HG03064 (cell line): ENCODE data around the gene SSBP2.

ENCODE experiments used
- ATAC-seq: cut with Tn5 transposase; IDR thresholded peaks from one replicate; pipeline ENCODE4 v1.9.1; 2021; ENCODE audit warnings: low read depth; ENCODE audit not compliant: unreplicated experiment

Gene SSBP2

DNA sequence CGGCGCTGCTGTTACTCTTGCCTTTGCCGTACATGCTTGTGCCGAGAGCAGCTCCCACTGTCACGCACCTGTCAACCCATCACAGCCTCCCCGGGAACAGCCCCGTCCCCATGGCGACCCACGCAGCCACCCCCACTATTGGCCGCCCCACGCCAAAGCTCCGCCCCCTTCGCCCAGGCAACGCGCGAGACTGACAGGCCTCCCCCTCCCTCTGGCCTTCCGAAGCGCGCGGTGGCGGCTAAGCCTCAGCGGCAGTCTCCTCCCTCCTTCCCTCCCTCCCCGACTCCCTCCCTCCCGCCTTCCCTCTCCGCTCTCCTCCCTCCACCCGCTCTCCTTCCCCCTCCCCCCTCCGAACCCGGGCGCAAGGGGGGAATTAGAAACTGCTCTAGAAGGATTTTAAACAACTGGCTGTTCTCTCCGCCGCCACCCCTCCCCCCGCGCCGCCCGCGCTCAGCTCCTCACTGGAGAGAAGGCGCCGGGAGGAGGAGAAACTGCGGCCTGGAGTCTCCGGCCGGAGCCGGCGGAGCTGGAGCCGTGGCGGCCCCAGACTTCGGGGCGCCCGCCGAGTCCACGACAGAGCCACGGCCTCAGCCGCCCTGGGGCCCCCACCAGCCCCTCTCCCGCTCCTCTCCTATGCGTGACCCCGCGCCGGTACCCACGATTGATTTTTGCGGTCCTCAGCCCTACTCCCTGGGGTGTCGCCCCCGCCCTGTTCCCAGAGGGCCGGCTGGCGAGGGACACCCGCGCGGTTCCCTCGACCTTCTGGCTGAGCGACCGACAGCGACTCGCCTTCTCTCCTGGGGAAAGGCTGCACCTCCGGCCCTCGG lies at the start of gene SSBP2:
SSBP2 (minus strand) TSS at position 89 of the 827 bp plus-strand sequence; CDS start at position 34, 55 bp downstream.
- peak; percentile 62 for ATAC-seq

GRCh38 chr5:81795666-81796065 lies 44.8 kb upstream of the SSBP2 start:
- no peak for ATAC-seq

DNA sequence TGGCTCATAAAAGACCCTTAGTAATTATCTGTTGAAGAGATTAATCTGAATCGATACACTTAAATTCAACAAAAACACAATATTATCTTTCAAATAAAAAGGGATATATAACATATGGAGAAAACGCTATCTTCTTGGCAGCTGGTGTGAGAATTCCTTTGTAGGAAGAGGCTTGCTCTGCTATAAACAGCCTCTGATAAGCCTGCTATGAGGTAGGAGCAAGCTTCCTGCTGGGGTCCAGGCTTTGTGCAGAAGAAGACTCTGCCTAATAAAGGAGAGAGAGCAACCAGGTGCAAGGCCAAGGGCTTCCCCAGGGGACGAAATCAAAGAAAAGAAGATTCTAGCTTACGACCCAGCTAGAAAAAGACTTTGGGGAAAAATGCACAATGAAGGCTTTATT lies 43.3 kb upstream of the SSBP2 start:
- no peak for ATAC-seq

DNA sequence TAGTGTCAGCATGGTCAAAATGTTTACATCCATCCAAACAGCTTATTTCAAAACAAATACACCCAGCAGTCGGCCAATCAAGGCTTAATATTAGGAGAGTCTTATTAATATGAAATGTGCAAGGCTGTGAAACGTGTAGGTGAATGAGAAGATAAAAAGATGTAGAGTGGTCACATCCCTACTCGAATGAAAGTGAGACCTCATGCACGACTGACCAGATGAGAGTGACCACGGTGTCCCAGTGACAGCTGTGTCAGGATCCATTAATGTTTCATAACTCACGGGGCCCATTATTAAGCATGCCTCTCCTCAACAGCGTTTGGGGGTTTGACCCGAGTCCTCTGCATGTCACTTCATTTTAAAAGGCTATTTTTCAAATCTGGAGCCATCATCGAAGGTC lies 39.4 kb upstream of the SSBP2 start:
- no peak for ATAC-seq

- ATAC-seq, result no peak
These were observed 38.1 kb upstream of the SSBP2 start for GRCh38 chr5:81789033-81789432.

- ATAC-seq, result no peak
These were observed 37.4 kb upstream of the SSBP2 start for GRCh38 chr5:81788329-81788728.

DNA sequence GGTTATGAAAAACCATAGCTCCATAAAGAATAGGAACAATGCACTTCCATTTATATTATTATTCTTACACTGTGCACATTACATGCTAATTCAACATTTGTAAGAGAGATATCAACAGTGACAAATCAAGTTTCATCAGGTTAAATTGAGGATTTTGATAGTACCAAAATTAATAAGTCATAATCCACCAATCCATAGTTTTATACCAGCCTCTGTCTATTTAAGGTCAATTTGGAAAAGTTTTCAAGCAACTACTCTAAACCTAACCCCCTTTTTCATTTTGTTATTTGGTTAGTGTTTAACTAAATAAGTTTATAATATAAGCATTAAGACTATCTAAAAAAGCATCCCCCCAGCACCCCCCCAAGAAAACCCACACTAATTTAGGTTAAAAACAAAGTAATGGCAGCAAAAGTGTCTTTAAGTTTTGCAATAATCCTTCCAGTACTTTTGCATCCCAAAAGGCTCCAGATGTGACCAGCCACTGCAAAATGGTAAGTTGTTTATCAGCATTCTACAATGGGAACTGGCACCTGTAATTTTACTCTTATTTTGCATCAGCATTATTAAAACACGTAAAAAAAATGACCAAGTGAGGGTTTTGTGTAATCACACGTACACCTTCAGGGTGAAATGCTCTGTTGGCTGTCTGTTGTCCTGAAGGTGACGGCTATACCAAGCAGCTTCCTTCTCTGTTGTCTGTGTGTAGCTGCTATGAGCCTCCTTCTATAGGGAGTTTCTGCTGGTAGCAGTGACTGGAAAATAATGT lies 36.8 kb upstream of the SSBP2 start:
- ATAC-seq, result no peak

- ATAC-seq, result no peak
These were observed 36.1 kb upstream of the SSBP2 start for GRCh38 chr5:81786991-81787390.

GRCh38 chr5:81786496-81786895 lies 35.6 kb upstream of the SSBP2 start:
- no peak for ATAC-seq

DNA sequence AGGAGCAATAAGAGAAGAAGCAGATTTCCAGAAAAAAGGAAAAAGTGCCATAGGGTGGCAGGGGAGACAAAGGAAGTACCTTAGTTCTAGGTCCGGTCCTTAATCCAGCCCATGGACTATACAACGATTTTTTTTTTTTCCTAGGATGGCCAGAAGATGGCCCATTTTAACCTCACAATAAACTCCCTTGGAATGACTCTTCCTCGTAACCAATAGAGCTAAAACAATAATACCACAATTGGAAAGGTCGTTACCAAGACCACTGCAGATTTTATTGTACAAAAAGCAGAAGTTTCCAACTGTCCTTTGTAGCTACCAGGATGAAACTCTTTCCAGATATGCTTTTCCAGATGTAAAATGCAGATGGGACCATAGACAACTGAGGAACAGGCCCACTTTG lies 34.4 kb upstream of the SSBP2 start:
- no peak for ATAC-seq

- ATAC-seq, result no peak
These were observed 32.5 kb upstream of the SSBP2 start for GRCh38 chr5:81783401-81783800.

DNA sequence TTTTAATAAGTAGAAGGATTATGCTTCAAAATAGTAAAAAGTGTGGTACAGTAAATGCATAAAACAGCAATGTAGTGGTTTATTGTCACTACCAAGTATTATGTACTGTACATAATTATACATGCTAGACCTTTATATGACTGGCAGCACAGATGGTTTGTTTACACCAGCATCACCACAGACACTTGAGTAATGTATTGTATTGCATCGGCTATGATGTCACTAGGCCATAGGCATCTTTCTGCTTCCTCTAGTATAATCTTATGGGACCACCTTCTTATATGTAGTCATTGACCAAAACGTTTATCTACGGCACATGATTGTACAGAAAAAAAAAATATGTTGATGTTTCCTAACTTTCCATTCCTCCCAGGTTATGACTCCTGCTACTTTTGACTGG lies 31.9 kb upstream of the SSBP2 start:
- no peak for ATAC-seq

GRCh38 chr5:81779916-81780266 lies 29.0 kb upstream of the SSBP2 start:
- ATAC-seq, result no peak

GRCh38 chr5:81779125-81779915 lies 28.4 kb upstream of the SSBP2 start:
- peak; percentile 87 for ATAC-seq

- ATAC-seq, result no peak
These were observed 27.7 kb upstream of the SSBP2 start for GRCh38 chr5:81778642-81779041.

GRCh38 chr5:81776258-81776657 lies 25.4 kb upstream of the SSBP2 start:
- no peak for ATAC-seq

DNA sequence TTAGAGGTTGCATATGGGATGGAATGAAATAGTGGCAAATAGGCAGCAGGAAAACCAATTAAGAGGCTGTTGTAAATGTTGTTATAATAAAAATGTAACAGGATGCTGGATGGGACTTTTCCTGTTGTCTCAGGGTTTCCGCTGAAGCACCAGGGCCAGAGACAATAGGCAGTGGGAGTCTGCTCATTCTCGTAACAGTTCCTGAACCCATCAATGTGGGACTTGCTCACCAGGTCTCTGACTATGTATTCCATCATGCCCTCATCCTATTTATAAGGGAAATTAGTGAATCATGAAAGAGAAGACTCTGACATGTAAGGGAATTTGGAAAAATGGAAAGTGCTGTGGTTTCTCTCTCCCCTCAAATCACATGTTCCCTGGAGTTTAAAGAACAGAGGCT lies 23.5 kb upstream of the SSBP2 start:
- no peak for ATAC-seq

DNA sequence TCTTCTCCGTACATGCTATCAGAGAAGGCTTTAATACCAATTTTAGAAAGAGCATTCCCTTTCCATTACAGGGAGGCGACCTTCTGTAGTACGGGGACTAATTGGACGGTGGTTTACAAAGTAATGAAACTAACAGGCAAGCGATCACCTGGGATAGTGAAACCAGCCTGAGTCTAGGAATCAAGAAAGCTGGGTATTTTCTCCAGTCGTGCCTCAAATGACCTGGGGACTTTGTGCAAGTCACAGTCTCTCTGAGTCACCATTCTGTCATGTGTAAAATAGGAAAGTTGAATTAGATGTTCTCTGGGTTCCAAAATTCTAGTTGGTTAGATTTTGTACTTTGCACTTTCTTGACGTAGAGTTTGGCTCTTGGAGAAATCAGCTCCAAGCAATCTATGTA lies 22.7 kb upstream of the SSBP2 start:
- ATAC-seq, result no peak

DNA sequence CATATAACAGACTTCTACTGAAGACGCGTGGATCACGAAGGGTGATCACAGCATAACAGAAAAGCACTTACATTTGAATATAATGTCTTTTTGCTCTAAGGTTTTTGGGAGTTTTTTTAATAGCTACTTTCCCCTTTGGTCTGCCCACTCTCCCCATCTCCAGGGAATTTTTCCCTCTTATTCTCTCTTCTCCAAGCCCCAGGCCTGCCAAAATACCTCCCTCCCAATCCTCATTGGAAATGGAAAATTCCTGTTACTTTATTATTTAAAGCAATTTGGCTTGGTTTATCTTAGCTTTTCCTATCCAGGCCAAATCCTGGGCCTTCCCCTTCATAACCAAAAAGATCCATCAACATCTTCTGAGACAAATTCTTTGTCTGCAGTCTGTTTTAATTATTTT lies 22.3 kb upstream of the SSBP2 start:
- no peak for ATAC-seq

- ATAC-seq, result no peak
These were observed 21.6 kb upstream of the SSBP2 start for GRCh38 chr5:81772488-81772887.

DNA sequence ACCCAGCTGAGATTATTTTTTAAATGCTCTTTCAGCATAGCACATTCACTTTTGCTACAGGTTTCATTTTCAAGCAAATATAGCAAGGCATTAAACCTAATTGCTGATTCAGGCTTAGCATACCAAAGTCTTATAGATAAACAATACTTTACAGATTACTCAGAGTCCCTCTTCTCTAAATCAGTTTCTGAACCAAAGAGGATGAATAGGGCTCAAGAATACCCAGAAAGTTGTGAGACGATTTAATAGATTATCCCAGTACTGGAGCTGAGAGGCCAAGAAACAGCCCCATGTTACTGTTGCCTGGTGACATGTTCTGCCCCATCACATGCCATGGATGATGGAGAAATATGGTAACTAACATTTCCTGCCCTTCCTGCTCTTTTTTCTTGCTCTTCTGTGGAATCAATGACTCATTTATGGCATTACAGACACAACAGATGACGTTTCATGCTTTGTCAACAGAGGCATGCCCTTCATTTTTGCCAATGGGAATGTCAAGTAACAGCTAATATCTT lies 18.1 kb upstream of the SSBP2 start:
- no peak for ATAC-seq
